Endothelial cell of umbilical vein (primary cell): ENCODE data around the gene MACROD2. TPM values are rescaled to one million over a fixed set of nuclear protein-coding genes. Genes with fewer than 3 reads are reported as not detected.

Source experiments
- BruUV-seq: library from RNA; stranded (reverse); fragments of 400-500 nt; replicated peaks from 2 replicates; lab custom pipeline; 2021; lab: Mats Ljungman, UMichigan
- CTCF ChIA-PET: fragments of 300-600, 350-600 bp; sonication (Branson Sonifier 250); formaldehyde crosslinking; loops from one replicate; lab custom pipeline; 2021; ENCODE audit warnings: antibody characterized with exemption, inconsistent platforms; lab: Charles Lee
- POLR2A ChIA-PET: fragments of 300-600, 350-600 bp; sonication (Branson Sonifier 250); formaldehyde crosslinking; loops from one replicate; lab custom pipeline; 2021; ENCODE audit warnings: antibody characterized with exemption, inconsistent platforms; lab: Charles Lee
- DNase-seq: peaks from one replicate; pipeline ENCODE4 v3.0.0-alpha.2; 2011; ENCODE audit warnings: low read depth, low spot score
- FAIRE-seq: peaks from 2 replicates; lab custom pipeline; 2011; peaks lifted over from hg19 to GRCh38; lab: Jason Lieb, UNC
- H2AFZ ChIP-seq: 2 replicates; pipeline ENCODE4 v1.6.0; 2012; ENCODE audit warnings: low read depth, low read length, control low read depth, inconsistent platforms
- H3K27ac ChIP-seq: 2 replicates; pipeline ENCODE4 v1.5.1; 2011; ENCODE audit warnings: low read depth, mild to moderate bottlenecking, control low read depth, low read length, moderate library complexity; ENCODE audit not compliant: insufficient read depth
- H3K27me3 ChIP-seq, 2 experiments: 2 replicates each; pipeline versions ENCODE4 v1.6.0 to v1.6.1; 2011; ENCODE audit warnings: low read length in 2 of 2, mixed read lengths in 1 of 2; ENCODE audit not compliant: control insufficient read depth in 2 of 2, insufficient read depth in 2 of 2
- H3K36me3 ChIP-seq, 2 experiments: 2 replicates in 1 of 2; 3 replicates in 1 of 2; pipeline ENCODE4 v1.5.1; 2011; ENCODE audit warnings: low read length in 2 of 2, mild to moderate bottlenecking in 1 of 2, moderate library complexity in 1 of 2; ENCODE audit not compliant: control insufficient read depth in 2 of 2, insufficient read depth in 2 of 2; ENCODE audit errors: extremely low read depth in 1 of 2
- H3K4me1 ChIP-seq: 3 replicates; pipeline ENCODE4 v1.5.1; 2011; ENCODE audit warnings: mild to moderate bottlenecking, low read length; ENCODE audit not compliant: control insufficient read depth, insufficient read depth; ENCODE audit errors: extremely low read depth
- H3K4me2 ChIP-seq: 2 replicates; pipeline ENCODE4 v1.6.1; 2011; ENCODE audit warnings: low read length, control low read depth, mixed read lengths; ENCODE audit not compliant: insufficient read depth
- H3K4me3 ChIP-seq, 3 experiments: fragments of 200-600 bp in 1 of 3; sonication (generic), shearing (Covaris generic) in 1 of 3; replicated peaks in 1 of 3; 2 replicates each; pipeline ENCODE4 v1.5.1; 2011 to 2016; ENCODE audit warnings: control low read depth in 3 of 3, low read length in 3 of 3, mild to moderate bottlenecking in 2 of 3, inconsistent platforms in 1 of 3, low read depth in 1 of 3, moderate library complexity in 1 of 3; ENCODE audit not compliant: insufficient read depth in 1 of 3
- H3K79me2 ChIP-seq: 2 replicates; pipeline ENCODE4 v1.6.0; 2012; ENCODE audit warnings: low read length, inconsistent platforms; ENCODE audit not compliant: control insufficient read depth, insufficient read depth
- H3K9ac ChIP-seq: replicated peaks from 2 replicates; pipeline ENCODE3; 2011; ENCODE audit warnings: low read length, control low read depth; ENCODE audit not compliant: insufficient read depth; ENCODE audit errors: extremely low read depth
- H3K9me1 ChIP-seq: replicated peaks from 3 replicates; pipeline ENCODE4 v1.6.0; 2011; ENCODE audit warnings: mild to moderate bottlenecking, low read length; ENCODE audit not compliant: control insufficient read depth, insufficient read depth; ENCODE audit errors: extremely low read depth
- H3K9me3 ChIP-seq: replicated peaks from 2 replicates; pipeline ENCODE4 v1.5.1; 2012; ENCODE audit warnings: low read length, inconsistent platforms; ENCODE audit not compliant: control insufficient read depth, insufficient read depth
- H4K20me1 ChIP-seq: replicated peaks from 2 replicates; pipeline ENCODE3; 2011; ENCODE audit warnings: mild to moderate bottlenecking, low read length; ENCODE audit not compliant: control insufficient read depth, insufficient read depth; ENCODE audit errors: extremely low read depth
- EZH2 ChIP-seq: IDR thresholded peaks from 2 replicates; pipeline ENCODE4 v1.6.1; 2012; ENCODE audit warnings: borderline replicate concordance, low read depth, mild to moderate bottlenecking, moderate library complexity, low read length, inconsistent platforms; ENCODE audit not compliant: severe bottlenecking
- FOS ChIP-seq: IDR thresholded peaks from 2 replicates; pipeline ENCODE4 v1.6.1; 2011; ENCODE audit warnings: mild to moderate bottlenecking, low read length, moderate library complexity, borderline replicate concordance; ENCODE audit not compliant: insufficient read depth
- GATA2 ChIP-seq: IDR thresholded peaks from 2 replicates; pipeline ENCODE4 v1.7.0; 2011; ENCODE audit warnings: low read depth, mild to moderate bottlenecking, moderate library complexity, mixed read lengths, low read length; ENCODE audit not compliant: insufficient read length, insufficient read depth
- JUN ChIP-seq: IDR thresholded peaks from 2 replicates; pipeline ENCODE4 v1.6.1; 2011; ENCODE audit warnings: borderline replicate concordance, low read depth; ENCODE audit not compliant: insufficient read length, insufficient read depth
- MYC ChIP-seq: IDR thresholded peaks from one replicate; pipeline ENCODE4 v1.6.1; 2011; ENCODE audit warnings: mild to moderate bottlenecking, low read depth, low read length
- POLR2A ChIP-seq: IDR thresholded peaks from 2 replicates; pipeline ENCODE4 v1.6.1; 2012; ENCODE audit warnings: low read depth, mild to moderate bottlenecking, control low read depth, low read length
- POLR2AphosphoS5 ChIP-seq: IDR thresholded peaks from 2 replicates; pipeline ENCODE4 v1.6.1; 2012; ENCODE audit warnings: low read depth, mild to moderate bottlenecking, control low read depth, low read length, moderate library complexity; ENCODE audit not compliant: insufficient read depth
- dilution Hi-C: fragments of 300-500 bp; cut with MboI; formaldehyde crosslinking; loops from one replicate; pipeline ENCODE4 v1.15.0; 2019; ENCODE audit warnings: low sequenced_read_pairs; ENCODE audit not compliant: extremely low pct_ligation_motif_present
- intact Hi-C: fragments of 100-400 bp; cut with micrococcal nuclease; formaldehyde crosslinking; loops from one replicate; pipeline ENCODE4 v1.10.0; 2022
- polyA plus RNA-seq, 4 experiments: library from polyadenylated mRNA; depleted of rRNA in 3 of 4; stranded (reverse) in 3 of 4; unstranded in 1 of 4; fragments of >200 nt; gene quantifications; 2 replicates each; pipeline versions ENCODE4 v1.2.1 to v1.2.3, GENCODE V29; 2011 to 2012; ENCODE audit warnings: missing spikeins in 1 of 4
- total RNA-seq: library from RNA; stranded (reverse); gene quantifications from 2 replicates; pipeline ENCODE4 v1.2.3, GENCODE V29; 2021
- TF ChIP-seq, protein P1 (sequence below), 2 donors: IDR thresholded peaks; 1 replicate in 1 of 2; 2 replicates in 1 of 2; pipeline ENCODE4 v1.5.1; 2011; ENCODE audit warnings: low read length in 2 of 2, mild to moderate bottlenecking in 2 of 2, moderate library complexity in 2 of 2, control low read depth in 1 of 2, inconsistent platforms in 1 of 2, low read depth in 1 of 2; ENCODE audit not compliant: insufficient read depth in 1 of 2; ENCODE audit errors: extremely low read depth in 1 of 2
- TF ChIP-seq, protein P2 (sequence below): IDR thresholded peaks from 2 replicates; pipeline ENCODE4 v1.6.1; 2011; ENCODE audit not compliant: insufficient read depth, insufficient read length

MACROD2 gene
- total and polyA plus RNA-seq, 2 donors (not counting 3 experiments of a cell fraction or from before 2014, with no cell fraction given): 0.11 to 0.73 TPM

DNA sequence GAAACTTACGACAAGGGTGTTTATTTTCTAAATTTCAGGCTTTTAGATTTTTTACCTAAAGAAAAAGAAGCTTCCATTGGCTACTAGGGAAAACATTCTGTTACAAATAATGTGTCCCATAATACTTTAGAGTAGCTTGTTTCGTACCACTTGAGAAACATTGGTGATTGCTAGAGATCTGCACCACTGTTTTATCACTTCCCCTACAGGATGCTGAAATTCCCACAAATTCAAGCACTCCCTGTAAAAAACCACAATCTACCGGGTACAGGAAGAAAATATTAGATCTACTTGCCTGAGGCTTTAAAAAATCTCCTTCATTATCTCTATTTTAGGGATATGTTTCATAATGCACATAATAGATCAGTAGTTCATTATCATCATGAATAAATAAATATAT, 34.8 kb upstream of the MACROD2 start:
- Histone ChIP-seq H2AFZ (no peak overlapping the region), H3K27ac (no peak overlapping the region), H3K36me3 (no peaks in the 10 kb centered on the region), H3K9me1 (no peaks in the 10 kb centered on the region), H3K4me2 (no peak overlapping the region), H3K27me3 (no peaks in the 10 kb centered on the region), H3K9ac (no peak overlapping the region), H3K9me3 (no peaks in the 10 kb centered on the region), H3K4me1 (no peaks in the 10 kb centered on the region), H4K20me1 (no peaks in the 10 kb centered on the region), H3K79me2 (no peaks in the 10 kb centered on the region), H3K4me3 (no peak overlapping the region)
- CTCF ChIA-PET: no interaction called here
- POLR2A ChIA-PET: no interaction called here
- no TSS peak for BruUV-seq
- FAIRE-seq (no peak), DNase-seq (no peak)
- intact Hi-C loops: no loop called here
- TF ChIP-seq, protein P1, sequence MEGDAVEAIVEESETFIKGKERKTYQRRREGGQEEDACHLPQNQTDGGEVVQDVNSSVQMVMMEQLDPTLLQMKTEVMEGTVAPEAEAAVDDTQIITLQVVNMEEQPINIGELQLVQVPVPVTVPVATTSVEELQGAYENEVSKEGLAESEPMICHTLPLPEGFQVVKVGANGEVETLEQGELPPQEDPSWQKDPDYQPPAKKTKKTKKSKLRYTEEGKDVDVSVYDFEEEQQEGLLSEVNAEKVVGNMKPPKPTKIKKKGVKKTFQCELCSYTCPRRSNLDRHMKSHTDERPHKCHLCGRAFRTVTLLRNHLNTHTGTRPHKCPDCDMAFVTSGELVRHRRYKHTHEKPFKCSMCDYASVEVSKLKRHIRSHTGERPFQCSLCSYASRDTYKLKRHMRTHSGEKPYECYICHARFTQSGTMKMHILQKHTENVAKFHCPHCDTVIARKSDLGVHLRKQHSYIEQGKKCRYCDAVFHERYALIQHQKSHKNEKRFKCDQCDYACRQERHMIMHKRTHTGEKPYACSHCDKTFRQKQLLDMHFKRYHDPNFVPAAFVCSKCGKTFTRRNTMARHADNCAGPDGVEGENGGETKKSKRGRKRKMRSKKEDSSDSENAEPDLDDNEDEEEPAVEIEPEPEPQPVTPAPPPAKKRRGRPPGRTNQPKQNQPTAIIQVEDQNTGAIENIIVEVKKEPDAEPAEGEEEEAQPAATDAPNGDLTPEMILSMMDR (IDR thresholded peaks at IDR 0.05; ENCODE audit: extremely low read depth in 1 of 2, insufficient read depth in 1 of 2, low read depth in 1 of 2, low read length in 2 of 2): no peak
- no peak for TF ChIP-seq EZH2
- TF ChIP-seq POLR2AphosphoS5: no peak
- no peak for TF ChIP-seq JUN
- no peak for TF ChIP-seq FOS
- TF ChIP-seq POLR2A: no peak
- TF ChIP-seq, protein P2, sequence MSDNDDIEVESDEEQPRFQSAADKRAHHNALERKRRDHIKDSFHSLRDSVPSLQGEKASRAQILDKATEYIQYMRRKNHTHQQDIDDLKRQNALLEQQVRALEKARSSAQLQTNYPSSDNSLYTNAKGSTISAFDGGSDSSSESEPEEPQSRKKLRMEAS: no peak
- no peak for TF ChIP-seq MYC
- no peak for TF ChIP-seq GATA2
- dilution Hi-C loops: no loop called here
